DMS114 treated with DMSO at 0.1 percent for 48 hours (cell line): Measurements from ENCODE around the gene NUP188.

Experiments used
- DNase-seq: peaks from one replicate; lab custom pipeline; 2025; ENCODE audit not compliant: unreplicated experiment; lab: John Stamatoyannopoulos, UW

NUP188 gene

DNA sequence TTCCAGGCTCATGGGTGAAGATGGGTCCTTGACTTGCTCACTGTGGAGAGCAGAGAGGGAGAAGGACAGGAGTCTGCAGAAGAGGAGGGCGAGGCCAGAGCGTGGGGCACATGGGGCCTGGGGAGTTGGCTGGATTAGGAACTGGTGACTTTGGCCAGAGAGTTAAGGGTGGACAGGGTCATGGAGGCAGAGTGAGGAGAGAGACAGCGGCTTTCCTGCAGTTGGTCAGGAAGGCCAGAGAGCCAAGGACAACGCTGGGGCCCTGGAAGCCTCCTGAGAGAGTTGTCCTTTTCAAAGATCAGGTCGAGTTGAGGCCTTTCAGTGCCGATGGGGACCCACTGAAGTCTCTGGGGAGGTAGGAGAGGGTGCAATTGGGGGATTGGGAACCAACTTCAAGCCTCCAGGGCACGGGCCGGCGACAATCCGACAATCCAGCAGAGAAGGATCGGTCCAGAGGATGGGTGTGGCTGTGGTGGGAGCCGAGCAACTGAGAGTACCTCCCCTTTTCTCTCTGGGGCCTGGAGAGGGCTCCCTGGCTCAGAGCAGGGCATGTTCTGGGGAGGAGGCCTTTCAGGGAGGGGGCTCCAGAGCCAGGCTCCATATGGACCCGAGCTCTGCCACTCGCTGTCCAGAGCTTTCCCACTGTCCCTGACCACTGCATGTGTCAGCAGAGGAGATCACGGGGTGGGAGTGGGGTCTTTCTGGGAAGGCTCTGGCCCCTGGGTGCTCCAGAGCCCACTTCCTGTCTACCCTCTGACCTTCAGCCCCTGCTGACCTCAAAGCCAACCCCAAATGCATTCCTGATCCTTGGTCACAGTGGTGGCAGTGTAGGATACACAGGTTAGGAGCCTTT is 34.2 kb upstream of the NUP188 start:
- DNase-seq, result no peak

DNA sequence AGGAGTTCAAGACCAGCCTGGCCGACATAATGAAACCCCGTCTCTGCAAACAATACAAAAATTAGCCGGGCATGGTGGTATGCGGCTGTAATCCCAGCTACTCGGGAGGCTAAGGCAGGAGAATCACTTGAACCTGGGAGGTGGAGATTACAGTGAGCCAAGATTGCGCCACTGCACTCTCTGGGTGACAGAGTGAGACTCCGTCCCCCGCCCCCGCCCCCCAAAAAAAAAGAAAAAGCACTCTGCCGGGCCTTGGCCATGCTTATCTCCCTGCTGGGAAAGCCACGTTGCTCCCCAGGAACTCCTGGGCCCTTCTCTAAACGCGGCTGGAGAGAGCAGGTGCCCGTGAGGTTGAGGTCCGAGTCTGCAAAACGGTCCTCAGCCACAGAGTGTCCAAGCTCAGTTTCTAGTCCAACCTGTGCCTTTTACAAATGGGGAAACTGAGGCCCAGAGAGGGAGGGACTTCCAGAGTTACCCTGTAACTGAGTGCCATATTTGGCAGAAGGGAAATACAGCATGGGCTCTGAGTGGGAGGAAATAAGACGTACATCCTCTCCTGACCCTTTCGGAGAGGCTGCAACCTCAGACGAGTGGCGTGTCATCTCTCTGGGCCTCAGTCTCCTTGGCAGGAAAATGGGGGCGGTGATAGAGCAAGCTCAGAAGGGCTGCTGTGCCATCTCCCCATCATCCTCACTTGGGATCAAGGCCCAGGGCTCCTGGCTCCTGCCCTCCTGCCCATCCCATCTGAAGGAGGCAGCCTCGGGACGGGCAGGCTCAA is 33.3 kb upstream of the NUP188 start:
- no peak for DNase-seq

DNA sequence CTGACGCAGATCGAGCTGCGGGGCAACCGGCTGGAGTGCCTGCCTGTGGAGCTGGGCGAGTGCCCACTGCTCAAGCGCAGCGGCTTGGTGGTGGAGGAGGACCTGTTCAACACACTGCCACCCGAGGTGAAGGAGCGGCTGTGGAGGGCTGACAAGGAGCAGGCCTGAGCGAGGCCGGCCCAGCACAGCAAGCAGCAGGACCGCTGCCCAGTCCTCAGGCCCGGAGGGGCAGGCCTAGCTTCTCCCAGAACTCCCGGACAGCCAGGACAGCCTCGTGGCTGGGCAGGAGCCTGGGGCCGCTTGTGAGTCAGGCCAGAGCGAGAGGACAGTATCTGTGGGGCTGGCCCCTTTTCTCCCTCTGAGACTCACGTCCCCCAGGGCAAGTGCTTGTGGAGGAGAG is 31.3 kb upstream of the NUP188 start:
- no peak for DNase-seq

DNA sequence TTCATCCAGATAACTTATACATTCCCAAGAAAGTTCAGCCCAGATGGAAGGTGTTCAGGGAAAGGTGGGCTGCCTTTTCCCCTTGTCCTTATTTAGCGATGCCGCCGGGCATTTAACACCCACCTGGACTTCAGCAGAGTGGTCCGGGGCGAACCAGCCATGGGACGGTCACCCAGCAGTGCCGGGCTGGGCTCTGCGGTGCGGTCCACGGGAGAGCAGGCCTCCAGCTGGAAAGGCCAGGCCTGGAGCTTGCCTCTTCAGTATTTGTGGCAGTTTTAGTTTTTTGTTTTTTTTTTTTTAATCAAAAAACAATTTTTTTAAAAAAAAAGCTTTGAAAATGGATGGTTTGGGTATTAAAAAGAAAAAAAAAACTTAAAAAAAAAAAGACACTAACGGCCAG is 30.8 kb upstream of the NUP188 start:
- DNase-seq, result no peak

DNA sequence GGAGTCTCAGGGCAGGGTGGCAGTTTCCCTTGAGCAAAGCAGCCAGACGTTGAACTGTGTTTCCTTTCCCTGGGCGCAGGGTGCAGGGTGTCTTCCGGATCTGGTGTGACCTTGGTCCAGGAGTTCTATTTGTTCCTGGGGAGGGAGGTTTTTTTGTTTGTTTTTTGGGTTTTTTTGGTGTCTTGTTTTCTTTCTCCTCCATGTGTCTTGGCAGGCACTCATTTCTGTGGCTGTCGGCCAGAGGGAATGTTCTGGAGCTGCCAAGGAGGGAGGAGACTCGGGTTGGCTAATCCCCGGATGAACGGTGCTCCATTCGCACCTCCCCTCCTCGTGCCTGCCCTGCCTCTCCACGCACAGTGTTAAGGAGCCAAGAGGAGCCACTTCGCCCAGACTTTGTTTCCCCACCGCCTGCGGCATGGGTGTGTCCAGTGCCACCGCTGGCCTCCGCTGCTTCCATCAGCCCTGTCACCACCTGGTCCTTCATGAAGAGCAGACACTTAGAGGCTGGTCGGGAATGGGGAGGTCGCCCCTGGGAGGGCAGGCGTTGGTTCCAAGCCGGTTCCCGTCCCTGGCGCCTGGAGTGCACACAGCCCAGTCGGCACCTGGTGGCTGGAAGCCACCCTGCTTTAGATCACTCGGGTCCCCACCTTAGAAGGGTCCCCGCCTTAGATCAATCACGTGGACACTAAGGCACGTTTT is 30.2 kb upstream of the NUP188 start:
- no peak for DNase-seq

DNA sequence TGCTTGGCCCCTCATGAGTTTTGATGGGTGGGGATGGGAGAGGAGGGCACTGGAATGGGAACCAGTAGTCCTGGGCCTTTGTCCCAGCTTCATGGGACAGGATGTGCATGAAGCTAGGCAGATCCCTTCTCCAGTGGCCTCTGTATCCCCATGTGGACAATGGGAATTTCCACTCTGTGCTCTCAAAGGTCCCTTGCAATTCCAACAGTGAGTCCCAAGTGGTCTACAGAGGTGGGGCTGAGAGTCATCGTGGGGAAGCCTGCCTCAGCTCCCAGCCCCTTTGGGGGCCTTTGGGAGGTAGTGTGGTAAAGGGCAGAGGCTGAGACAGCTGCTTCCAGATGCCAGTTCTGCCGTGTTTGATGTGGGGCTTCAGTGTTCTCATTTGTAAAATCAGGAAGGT is 28.6 kb upstream of the NUP188 start:
- DNase-seq, result no peak

DNA sequence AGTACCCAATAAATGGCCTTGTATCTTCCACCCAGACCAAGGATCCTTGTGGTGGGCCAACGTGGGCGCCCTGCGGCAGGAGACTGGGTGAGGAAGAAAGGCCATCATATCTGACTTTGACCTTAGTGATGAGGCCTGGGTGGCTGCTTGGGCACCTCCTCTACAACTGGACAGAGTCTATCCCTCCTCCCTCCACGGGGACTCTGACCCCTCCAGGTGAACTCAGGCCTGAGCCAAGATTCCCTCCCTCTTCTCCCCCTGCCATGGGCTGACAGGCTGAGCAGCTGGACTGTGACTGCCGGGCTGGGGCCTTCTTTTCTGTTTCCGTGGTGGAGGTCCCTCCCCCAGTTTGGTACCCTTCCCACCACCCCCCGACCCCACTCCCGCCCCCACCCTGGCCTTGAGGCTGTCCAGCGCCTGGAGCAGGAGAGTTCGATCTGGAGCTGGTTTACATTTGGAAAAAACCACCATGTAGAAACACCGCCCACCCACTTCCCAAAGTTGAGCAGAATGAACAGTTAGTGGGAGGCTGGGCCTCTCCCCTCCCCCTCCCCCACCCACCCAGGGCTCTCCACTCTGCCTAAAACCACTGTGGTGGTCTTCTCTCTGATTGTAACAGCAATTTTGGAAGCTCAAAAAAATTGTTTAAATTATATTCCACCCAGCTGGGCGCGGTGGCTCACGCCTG is 28.0 kb upstream of the NUP188 start:
- DNase-seq, result no peak

DNA sequence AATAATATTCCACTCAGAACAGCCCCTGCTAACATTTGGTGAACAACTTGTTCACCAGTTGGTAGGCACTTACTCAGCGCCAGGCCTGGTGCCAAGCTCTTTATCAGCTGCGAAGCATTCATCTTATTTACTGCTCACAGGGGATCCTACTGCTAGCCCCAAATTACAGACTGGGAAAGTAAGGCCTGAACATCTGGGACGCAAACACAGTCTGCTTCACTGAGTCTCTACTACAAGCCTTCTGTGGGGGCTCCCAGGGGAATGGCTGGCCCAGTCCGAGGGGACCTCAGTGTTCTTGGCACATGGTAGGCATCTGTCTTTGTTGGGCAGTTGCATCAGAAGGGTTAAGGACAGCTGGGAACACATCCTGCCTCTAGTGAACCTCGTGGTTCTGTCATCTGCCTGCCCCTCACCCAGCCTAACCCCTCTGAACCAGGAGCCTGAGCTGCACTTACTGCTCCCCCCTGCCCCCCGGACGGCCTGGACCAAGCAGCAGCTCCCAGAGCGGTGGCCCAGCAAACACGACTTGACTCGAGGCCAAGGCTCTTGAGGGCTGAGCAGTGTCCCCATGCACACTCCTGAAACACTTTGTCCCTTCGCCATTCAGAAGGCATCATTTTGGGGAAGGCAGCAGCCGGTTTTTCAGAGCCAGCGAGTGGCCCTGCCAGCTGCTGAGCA is 27.0 kb upstream of the NUP188 start, which contains the start of gene PHYHD1:
Gene PHYHD1, plus strand, starts transcription at position 602 of the 678 bp plus-strand sequence. CDS start 1,342 bp downstream, outside the sequence.
- no peak for DNase-seq

DNA sequence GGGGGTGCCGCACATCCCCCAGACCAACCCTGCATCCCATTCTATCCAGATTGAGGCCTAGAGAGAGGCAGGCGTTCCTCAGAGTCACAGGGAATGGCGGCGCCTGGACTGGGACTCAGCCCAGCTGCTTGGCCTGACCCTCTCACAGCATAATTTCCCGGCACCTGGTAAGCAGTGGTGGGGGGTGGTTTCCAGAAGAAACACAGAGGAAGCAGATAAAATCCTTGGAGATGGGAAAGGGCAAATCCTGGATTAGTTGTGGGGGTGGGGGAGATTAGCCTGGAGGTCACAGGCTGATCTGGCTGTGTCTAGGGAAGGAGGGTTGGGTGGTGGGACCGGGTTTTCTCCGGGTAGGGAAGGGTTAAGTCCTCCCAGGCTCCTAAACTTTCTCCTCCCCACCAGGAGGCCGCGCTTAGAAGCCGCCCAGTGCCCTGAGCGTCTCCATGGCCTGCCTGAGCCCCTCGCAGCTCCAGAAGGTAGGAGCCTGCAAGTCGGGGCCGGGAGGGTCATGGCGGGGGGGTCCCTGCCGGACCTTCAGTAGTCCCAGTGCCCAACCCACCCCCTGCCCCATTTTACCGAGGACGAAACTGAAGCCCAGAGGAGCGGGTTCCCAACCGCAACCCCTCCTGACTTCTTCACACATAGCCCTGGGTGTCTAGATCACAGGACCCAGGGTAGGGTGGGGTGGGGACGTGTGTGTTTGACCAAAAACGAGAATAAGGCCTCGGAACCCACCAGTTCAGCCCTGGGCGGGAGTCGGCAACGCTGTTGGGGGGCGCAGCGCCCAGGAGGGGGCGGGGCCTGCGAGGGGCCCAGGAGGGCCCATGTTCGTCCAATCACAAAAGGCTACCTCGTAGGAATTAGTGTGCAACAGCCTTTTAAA is 25.4 kb upstream of the NUP188 start:
- DNase-seq, result peak; percentile 23

DNA sequence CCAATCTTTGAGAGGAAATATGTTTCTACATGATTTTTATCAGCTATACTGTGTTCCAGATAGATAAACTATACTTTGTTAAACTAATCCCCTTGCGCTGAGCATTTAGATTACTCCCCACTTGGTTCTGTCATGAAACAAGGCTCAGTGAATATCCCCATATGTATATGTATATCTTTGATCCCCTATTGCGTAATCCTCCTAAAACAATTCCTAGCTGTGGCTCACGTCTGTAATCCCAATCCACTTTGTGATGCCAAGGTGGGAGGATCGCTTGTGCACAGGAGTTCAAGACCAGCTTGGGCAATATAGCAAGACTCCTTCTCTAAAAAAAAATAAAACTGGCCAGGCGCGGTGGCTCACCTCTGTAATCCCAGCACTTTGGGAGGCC is 24.0 kb upstream of the NUP188 start:
- DNase-seq, result no peak

DNA sequence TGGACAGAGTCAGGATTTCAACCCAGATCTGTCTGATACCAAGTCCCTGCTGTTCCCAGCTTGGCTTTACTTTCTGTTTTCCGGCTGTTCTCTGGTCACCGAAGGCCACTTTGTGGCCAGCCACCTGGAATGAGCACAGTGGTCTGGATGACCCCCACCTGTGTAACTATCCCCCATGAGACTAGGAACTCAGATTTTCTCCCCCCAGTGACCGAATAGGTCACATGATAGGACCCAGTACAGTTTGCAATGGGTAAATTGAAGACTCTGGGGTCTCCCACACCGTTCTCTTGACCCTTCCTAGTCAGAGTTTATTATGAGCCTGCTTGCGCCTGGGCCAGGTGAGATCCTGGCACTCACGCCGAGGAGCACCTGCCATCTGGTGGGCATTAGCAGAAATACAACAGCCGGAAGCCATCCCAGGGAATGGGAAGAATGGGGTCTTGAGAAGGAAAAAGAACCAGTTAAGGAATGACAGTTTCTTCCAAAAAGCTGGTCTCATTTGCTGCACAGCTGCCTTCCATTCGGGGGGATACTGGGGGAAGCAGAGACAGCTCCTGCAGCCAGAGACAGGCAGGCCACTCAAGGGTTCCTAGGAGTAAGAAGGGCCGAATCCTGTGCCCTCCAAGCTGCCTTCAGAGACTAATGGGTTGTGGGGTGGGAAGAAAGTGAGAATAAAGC is 19.6 kb upstream of the NUP188 start:
- DNase-seq, result peak; percentile 9

DNA sequence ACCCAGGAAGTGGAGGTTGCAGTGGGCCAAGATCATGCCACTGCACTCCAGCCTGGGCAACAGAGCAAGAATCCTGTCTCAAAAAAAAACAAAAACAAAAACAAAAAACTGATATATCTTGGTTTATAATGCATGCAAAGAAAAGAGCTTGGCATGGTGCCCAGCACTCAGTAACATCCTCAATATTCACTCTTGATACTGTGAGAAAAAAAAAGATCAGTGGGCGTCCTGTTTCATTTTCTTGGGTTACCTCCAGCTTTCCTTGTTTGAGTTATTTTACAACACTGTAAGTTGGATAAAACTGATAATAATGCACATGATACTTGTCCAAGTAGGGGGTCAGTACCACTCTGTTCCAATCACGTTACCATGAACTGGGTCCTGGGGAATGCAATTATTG is 18.9 kb upstream of the NUP188 start:
- no peak for DNase-seq

DNA sequence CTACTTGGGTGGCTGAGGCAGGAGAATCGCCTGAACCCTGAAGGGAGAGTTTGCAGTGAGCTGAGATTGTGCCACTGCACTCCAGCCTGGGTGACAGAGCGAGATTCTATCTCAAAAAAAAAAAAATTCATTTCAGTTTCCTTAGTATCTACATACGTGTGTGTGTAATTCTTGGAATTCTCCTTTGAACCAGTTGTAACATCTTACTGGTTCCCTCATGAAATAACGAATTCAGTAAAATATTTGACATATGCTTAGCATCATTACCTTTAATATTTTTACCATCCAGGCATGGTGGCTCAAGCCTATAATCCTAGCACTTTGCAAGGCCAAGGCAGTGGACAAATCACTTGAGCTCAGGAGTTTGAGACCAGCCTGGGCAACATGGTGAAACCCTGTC is 17.9 kb upstream of the NUP188 start:
- DNase-seq, result no peak

DNA sequence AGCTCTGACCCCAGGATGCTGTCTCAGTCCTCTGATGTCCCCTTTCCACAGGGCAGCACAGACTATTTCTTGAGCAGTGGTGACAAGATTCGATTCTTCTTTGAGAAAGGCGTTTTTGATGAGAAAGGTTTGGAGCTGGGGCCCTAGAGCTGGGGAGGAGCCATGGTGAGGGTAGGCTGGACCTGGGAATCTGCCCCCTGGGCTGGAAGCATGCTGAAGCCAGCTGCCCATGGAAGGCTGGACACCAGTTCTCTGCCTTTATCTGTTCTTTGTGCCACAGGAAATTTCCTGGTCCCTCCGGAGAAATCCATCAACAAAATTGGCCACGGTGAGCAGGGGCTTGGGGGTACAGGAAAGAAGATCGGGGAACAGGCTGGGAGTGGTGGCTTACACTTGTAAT is 13.8 kb upstream of the NUP188 start:
- DNase-seq, result no peak

DNA sequence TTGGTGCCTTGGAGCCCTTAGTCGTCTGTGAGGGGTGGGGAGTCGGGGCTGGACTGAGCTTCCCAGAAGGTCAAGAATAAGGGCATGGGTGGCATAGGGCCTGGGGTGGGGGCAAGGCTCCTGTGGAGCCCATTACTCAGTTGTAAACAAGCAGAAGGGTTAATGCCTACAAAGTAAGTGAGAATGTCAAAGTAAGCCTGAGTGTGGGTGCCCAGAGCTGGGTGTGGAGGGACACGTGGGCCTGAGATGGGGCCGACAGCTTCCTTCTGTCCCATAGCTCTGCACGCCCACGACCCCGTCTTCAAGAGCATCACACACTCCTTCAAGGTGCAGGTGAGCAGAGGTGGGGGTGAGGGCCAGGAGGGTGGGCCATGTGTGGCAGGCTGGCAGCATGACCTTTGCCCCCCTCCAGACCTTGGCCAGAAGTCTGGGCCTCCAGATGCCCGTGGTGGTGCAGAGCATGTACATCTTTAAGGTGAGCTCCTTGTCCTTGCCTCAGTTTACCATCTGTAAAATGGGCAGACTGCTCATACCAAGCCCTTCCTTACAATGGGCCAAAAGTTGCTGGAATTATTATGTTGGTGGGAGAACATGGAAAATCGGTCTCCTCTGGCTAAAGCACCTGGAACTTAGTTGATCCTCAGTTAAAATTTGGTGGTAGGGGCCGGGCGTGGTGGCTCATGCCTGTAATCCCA is 11.2 kb upstream of the NUP188 start:
- DNase-seq, result no peak

DNA sequence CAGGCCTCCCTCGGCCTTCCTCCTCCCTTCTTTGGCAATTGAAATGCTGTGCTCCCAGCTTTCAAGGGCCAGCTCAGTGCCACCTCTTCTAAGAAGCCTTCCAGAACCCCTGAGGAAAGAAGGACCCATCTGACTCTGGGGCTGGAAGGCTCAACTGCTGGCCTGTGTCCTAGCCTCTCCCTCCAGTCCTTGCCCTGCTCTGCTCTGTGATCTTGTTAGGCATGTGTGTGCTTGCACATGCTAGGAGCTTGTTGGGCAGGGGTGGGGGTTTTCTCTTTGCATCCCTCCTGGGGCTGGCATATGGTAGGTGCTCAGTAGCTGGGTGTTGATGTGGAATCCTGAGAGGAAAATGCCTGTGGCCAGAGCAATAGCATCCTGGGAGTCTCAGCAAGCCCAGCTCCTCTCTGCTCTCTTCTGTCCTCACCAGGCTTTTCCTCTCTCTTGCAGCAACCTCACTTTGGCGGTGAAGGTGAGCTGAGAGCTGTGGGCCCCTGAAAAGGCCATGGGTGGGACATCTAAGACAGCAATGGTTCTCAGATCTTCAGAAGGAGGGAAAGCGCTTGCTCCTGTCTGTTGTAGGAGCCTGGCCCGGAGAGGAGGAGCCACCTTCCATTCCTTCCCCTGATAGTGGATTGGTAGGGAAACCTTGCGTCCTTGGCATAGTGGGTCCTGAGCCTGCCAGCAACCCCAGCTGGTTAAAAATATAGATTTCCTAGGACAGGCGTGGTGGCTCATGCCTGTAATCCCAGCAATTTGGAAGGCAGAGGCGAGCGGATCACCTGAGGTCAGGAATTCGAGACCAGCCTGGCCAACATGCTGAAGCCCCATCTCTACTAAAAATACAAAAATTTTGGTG is 10.0 kb upstream of the NUP188 start:
- no peak for DNase-seq

DNA sequence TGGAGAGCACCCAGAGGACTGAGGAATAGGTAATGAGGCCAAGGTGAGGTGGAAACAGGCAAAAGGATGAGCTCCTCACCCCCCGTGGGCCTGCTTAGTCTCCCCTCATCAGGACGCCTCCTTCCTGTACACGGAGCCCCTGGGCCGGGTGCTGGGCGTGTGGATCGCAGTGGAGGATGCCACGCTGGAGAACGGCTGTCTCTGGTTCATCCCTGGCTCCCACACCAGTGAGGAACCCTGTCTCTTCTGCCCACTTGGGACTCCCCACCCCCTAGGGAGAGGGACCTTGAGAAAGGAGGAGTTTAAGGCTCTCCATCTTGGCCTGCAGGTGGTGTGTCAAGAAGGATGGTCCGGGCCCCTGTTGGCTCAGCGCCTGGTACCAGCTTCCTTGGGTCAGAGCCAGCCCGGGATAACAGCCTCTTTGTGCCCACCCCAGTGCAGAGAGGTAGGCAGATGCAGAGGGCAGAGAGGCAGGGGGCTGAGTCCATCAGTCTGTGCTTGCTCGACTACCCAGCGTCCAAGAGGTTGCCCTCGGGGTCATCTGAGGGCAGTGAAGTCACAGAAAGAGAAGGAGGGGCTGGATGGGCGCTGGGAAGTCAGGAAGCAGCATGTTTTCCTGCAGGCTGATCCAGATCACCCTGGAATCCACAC is 7.1 kb upstream of the NUP188 start:
- DNase-seq, result no peak
